Measurements from ENCODE around the gene FLNC.

FLNC gene

GRCh38 chr7:128880791-128881457 lies 50.7 kb downstream of the FLNC start:
- no peak for DNase-seq (ENCODE audit: low spot score)

- no peak for DNase-seq (ENCODE audit: low spot score)
Observed at GRCh38 chr7:128881458-128882125, 51.4 kb downstream of the FLNC start.

GRCh38 chr7:128882134-128882533 lies 51.9 kb downstream of the FLNC start:
- no peak for DNase-seq (ENCODE audit: low spot score)

- DNase-seq (ENCODE audit: low spot score), result peak; percentile 82
Observed at GRCh38 chr7:128883622-128884448, 53.6 kb downstream of the FLNC start.

- no peak for DNase-seq (ENCODE audit: low spot score)
Observed at GRCh38 chr7:128884561-128885369, 54.6 kb downstream of the FLNC start.

- no peak for DNase-seq (ENCODE audit: low spot score)
Observed at GRCh38 chr7:128885370-128886187, 55.4 kb downstream of the FLNC start.

- no peak for DNase-seq (ENCODE audit: low spot score)
Observed at GRCh38 chr7:128886391-128887168, 56.4 kb downstream of the FLNC start.

- DNase-seq (ENCODE audit: low spot score), result no peak
Observed at GRCh38 chr7:128887169-128888038, 57.2 kb downstream of the FLNC start.

- no peak for DNase-seq (ENCODE audit: low spot score)
Observed at GRCh38 chr7:128888039-128888755, 58.0 kb downstream of the FLNC start.

GRCh38 chr7:128888756-128889095 lies 58.5 kb downstream of the FLNC start:
- no peak for DNase-seq (ENCODE audit: low spot score)

- DNase-seq (ENCODE audit: low spot score), result no peak
Observed at GRCh38 chr7:128889121-128889520, 58.9 kb downstream of the FLNC start.

- no peak for DNase-seq (ENCODE audit: low spot score)
Observed at GRCh38 chr7:128890306-128891109, 60.3 kb downstream of the FLNC start.

- no peak for DNase-seq (ENCODE audit: low spot score)
Observed at GRCh38 chr7:128891110-128891941, 61.1 kb downstream of the FLNC start.

- no peak for DNase-seq (ENCODE audit: low spot score)
Observed at GRCh38 chr7:128891942-128892269, 61.7 kb downstream of the FLNC start.

GRCh38 chr7:128892521-128893250 lies 62.5 kb downstream of the FLNC start:
- no peak for DNase-seq (ENCODE audit: low spot score)

GRCh38 chr7:128893251-128894100 lies 63.3 kb downstream of the FLNC start:
- DNase-seq (ENCODE audit: low spot score), result no peak

All from CD4-positive, alpha-beta T cell treated with Interleukin-2 at 100 ng/mL for 4 hours (primary cell).